ENCODE results near the gene CHST15. TPM values are rescaled to one million over a fixed set of nuclear protein-coding genes. Genes with fewer than 3 reads are reported as not detected.

The CHST15 gene
- total RNA-seq, 2 experiments from 2014 or later: not detected

DNA sequence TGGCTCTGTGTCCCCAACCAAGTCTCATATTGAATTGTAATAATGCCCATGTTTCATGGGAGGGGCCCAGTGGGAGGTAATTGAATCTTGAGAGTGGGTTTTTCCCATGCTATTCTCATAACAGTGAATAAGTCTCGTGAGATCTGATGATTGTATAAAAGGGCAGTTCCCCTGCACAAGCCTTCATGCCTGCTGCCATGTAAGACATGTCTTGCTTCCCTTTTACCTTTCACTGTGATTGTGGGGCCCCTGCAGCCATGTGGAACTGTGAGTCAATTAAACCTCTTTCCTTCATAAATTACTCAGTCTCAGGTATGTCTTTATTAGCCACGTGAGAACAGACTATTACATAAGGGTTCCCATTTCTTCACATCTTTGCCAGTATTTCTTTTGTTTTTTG, 104.7 kb downstream of the CHST15 start:
- no peak for DNase-seq
- Mint-ChIP-seq H3K27me3 (peaks cover 54% of the 10 kb centered on the region), H3K27ac (no peak overlapping the region), H3K36me3 (ENCODE audit: low read depth) (no peaks in the 10 kb centered on the region), H3K4me1 (peaks cover 1% of the 10 kb centered on the region), H3K9me3 (peaks cover under 1% of the 10 kb centered on the region), H3K4me3 (no peak overlapping the region)
- CTCF ChIA-PET: no interaction called here
- POLR2A ChIA-PET: no interaction called here

DNA sequence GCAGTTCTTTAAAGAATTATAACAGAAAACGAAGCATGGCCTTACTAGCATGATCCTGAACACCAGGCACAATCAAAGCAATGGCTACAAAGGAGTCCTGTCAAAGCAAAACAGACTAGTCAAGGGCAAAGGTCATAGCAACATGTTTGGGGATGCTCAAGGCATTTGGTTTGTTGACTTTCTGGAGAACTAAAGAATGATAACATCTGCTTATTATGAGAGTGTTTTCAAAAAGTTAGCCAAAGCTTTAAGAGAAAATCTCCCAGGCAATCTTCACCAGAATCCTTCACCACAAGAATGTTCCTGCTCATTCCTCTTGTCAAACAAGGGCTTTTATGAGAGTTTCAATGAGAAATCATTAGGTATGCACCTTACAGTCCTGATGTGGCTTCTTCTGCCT, 106.7 kb downstream of the CHST15 start:
- Mint-ChIP-seq H3K9me3 (peaks cover 2% of the 10 kb centered on the region), H3K27me3 (peaks cover 47% of the 10 kb centered on the region), H3K27ac (no peak overlapping the region), H3K36me3 (ENCODE audit: low read depth) (no peaks in the 10 kb centered on the region), H3K4me1 (no peaks in the 10 kb centered on the region), H3K4me3 (no peak overlapping the region)
- CTCF ChIA-PET: interaction anchor here (1.7 kb wide), 1 partner anchor 8 kb away, joined by 3 read pairs; no protein-coding TSS in a partner anchor
- POLR2A ChIA-PET: no interaction called here
- no peak for DNase-seq

DNA sequence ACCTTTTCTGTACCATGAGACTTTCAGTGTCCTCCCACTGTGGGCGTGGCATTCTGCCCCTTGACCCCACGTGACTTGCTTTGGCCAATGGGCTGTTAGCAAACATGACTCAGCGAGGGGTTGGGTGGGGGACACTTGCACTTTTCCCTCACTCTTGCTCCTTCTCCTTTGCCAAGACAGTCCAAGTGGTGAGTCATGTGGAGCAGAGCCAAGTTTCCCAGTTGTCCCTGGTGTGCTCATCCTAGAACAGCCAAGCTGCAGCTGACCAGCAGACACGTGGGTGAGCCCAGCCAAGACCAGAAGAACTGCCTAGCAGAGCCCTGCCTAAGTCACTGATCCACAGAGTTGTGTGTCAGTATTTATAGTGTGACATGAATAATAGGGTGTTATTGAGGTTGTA, 119.0 kb downstream of the CHST15 start:
- Mint-ChIP-seq H3K36me3 (ENCODE audit: low read depth) (no peaks in the 10 kb centered on the region), H3K4me3 (no peak overlapping the region), H3K4me1 (no peaks in the 10 kb centered on the region), H3K9me3 (no peaks in the 10 kb centered on the region), H3K27ac (no peak overlapping the region), H3K27me3 (peaks cover 69% of the 10 kb centered on the region)
- DNase-seq: no peak
- ChIA-PET CTCF (interaction anchor here (0.9 kb wide), 1 partner anchor 34 kb away, joined by 3 read pairs; no protein-coding TSS in a partner anchor), POLR2A (no interaction called here)

DNA sequence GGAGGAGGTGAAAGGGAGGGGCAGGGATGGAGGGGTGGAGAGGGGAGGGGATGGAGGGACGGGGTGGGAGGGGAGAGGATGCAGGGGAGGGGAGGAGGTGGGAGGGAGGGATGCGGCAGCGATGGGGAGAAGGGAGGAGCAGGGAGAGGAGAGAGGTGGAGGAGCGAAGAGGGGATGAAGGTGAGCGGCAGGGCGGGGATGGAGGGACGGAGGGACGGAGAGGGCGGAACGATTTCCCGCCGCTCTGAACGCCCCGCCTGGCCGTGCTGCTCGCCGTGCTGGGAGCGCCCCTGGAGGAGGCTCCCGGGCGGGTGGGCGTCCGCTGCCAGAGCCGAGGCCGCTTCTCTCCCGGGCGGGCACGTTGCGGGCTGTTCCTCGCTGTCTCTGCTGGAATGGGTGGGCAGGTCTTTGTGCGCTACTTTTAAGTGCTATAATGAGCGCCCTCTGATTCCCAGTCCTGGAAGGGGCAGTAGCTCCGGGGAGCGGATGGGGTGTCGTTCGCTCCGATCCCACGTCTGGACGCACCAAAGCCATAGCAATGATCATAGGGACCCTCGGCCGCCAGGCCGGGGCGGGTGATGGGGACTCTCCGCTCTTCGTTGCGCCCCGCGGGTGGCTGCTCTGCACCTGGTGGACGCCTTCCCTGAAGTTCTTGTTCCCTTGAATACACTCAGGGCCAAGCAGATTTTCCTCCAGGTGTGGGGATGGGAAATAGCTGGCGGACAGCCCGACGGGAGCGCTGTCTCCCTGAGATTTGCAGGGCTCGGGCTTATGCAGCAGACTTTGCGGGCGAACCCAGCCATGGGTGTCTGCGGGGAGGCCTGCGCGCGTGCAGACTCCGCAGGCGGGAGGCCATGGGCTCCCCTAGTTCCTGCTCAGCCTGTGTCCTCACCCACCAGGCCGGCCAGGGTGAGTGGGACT, 120.7 kb downstream of the CHST15 start:
- POLR2A ChIA-PET: interaction anchor here (0.7 kb wide), 1 partner anchor 219 kb away, joined by 3 read pairs; no protein-coding TSS in a partner anchor
- Mint-ChIP-seq H3K27me3 (peaks cover 70% of the 10 kb centered on the region), H3K27ac (no peak overlapping the region), H3K4me3 (no peak overlapping the region), H3K9me3 (no peaks in the 10 kb centered on the region), H3K36me3 (ENCODE audit: low read depth) (no peaks in the 10 kb centered on the region), H3K4me1 (no peaks in the 10 kb centered on the region)
- DNase-seq: no peak
- CTCF ChIA-PET: interaction anchor here (0.5 kb wide), 1 partner anchor 8 kb away, joined by 3 read pairs; no protein-coding TSS in a partner anchor

DNA sequence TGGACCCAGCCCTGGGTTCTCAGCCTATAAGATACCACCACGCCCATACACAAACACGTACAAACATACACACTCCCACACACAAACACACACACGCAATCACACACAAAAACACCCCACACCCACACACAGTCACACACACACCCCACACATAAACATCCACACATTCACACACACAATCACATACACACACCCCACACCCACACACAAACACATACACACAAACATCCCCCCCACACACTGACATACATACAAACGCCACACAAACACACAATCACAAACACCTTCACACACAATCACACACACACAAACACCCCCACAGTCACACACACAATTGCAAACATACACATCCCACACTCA, 122.5 kb downstream of the CHST15 start:
- no peak overlapping the region for H3K27ac Mint-ChIP-seq
- POLR2A ChIA-PET: no interaction called here
- H3K27me3 Mint-ChIP-seq: peaks cover 62% of the 10 kb centered on the region
- no peak for DNase-seq
- H3K36me3 Mint-ChIP-seq (ENCODE audit: low read depth): no peaks in the 10 kb centered on the region
- no peaks in the 10 kb centered on the region for H3K9me3 Mint-ChIP-seq
- CTCF ChIA-PET: no interaction called here
- H3K4me1 Mint-ChIP-seq: no peaks in the 10 kb centered on the region
- H3K4me3 Mint-ChIP-seq: no peak overlapping the region

DNA sequence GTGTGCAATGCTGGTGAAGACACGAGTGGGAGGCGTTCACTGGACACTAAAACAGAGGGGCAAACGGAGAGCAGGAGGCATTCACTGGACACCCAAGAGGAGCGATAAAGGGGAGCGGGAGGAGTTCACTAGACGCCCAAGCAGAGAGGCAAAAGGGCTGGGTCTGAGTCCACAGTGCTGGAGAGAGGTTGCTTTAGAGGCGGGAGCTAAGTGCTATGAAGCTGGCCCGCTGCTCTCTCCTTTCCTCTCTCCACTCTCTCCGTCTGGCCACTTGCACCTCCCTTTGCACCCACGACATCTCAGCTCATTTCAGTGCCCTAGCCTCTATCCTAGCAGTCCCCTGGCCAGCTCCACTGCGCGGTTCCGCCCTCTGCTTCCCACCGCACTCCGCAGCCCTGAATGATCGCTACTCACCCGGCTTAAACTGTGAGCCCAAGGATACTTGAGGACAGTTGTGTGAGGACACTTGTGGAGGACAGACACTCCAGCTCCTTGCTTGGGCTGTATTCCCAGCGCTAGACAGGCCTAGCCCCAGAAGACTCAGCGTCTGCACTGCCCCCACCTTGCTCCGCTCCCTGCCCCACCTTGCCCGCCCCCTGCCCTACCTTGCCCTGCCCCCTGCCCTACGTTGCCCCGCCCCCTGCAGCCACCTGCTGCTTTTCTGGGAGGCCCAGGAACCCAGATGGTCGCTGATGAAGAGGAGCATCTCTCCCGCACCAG, 123.0 kb downstream of the CHST15 start:
- H3K27me3 Mint-ChIP-seq: peaks cover 62% of the 10 kb centered on the region
- H3K4me1 Mint-ChIP-seq: no peaks in the 10 kb centered on the region

DNA sequence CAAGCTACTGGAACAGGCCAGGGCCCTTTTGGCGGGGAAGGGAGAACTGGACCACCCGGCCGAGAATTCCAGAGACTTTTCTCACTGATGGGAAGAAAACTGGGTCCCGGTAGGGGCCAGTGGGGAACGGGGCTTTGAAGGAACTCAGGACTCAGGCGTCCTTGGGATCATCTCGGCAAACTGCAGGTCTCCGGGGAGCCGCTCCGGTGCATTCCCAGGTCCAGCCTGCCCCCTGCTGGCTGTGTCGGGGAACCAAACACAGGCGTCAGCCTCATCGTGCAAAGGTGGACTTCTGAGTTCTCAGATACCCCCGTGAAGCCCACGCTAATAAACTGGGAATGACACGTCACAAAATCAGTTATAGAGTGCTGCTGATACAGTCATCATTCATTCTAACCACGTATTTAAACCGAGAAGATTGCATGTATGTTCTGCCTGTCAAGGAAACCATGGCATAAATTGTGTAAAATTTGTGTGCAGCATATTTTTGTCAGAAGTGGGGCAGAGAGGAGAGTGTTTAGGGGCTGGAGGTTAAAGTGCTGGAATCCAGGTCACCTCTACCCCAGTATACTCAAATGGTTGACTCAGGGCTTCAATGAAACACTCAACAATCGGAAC, 125.7 kb downstream of the CHST15 start:
- DNase-seq: peak; percentile 54
- no peaks in the 10 kb centered on the region for H3K9me3 Mint-ChIP-seq
- ChIA-PET CTCF (no interaction called here), POLR2A (no interaction called here)
- H3K4me3 Mint-ChIP-seq: no peak overlapping the region
- peaks cover 44% of the 10 kb centered on the region for H3K27me3 Mint-ChIP-seq
- H3K36me3 Mint-ChIP-seq (ENCODE audit: low read depth): no peaks in the 10 kb centered on the region
- H3K27ac Mint-ChIP-seq: no peak overlapping the region
- H3K4me1 Mint-ChIP-seq: no peaks in the 10 kb centered on the region

More for the DNA sequence above, 123.0 kb downstream of the CHST15 start:
- H3K9me3 Mint-ChIP-seq: no peaks in the 10 kb centered on the region
- no peak for DNase-seq
- no peak overlapping the region for H3K27ac Mint-ChIP-seq
- H3K4me3 Mint-ChIP-seq: no peak overlapping the region
- ChIA-PET POLR2A (no interaction called here), CTCF (no interaction called here)
- no peaks in the 10 kb centered on the region for H3K36me3 Mint-ChIP-seq (ENCODE audit: low read depth)

DNA sequence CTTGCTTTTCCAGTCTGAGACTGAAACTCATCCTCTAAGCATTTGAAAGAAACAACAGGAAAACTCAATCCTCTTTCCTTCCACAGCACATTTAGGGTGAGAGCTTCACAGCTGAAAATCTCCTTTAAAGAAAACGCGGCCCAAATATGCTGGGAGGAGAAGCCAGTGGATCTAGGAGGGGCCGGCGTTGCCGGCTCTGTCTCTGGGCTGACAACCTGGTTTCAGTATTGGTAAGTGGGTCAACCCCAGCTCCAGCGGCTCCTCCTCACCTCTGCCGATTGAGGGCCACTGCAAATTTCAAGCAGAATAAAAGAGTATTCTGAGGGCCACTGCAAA, 126.5 kb downstream of the CHST15 start:
- Mint-ChIP-seq H3K27ac (no peak overlapping the region), H3K27me3 (peaks cover 42% of the 10 kb centered on the region), H3K4me3 (no peak overlapping the region), H3K9me3 (no peaks in the 10 kb centered on the region), H3K36me3 (ENCODE audit: low read depth) (no peaks in the 10 kb centered on the region), H3K4me1 (no peaks in the 10 kb centered on the region)
- ChIA-PET POLR2A (no interaction called here), CTCF (no interaction called here)
- no peak for DNase-seq

DNA sequence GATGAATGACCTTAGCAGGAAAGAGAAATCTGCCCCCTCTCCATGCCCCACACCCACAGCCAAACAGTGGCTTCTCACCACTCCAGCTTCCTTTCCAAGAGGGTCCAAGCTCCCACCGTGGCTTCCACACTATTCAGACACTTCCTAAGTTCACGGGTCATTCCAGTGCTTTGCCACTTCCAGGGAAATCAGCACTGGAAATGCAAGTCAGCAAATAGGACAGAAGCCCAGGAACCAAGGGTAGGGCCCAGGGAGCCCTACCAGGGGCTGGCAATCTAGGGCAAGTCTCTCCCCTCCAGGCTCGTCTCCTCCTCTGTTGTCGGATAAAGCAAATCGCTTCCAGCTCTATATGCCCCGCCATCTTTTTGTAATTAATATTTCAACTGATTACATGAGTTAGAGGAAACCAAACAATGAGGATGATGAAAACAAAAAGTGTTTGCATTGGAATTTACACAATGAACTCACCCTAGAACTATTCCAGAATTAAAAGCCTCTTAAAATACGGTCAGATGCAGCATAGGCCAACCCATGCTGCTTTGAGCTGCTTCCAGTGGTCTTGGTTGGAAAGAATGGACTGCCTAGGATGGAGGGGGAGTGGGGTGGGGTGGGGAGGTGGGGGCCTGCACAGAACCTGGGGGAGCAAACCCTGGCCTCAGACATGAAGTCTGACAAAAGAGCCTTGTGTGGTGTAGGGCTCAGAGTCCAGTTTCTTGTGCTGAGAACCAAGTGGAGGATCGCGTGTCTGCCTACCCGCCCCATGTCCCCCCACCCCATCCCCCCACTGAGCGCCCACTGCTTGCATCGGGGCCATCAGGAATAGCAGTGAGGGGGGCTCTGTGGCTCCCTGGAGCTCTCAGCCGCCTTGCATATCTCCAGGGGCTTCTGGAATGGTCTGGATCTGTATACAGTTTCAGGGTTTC, 127.2 kb downstream of the CHST15 start:
- H3K27me3 Mint-ChIP-seq: peaks cover 36% of the 10 kb centered on the region
- POLR2A ChIA-PET: no interaction called here
- H3K4me1 Mint-ChIP-seq: no peaks in the 10 kb centered on the region
- DNase-seq: no peak
- CTCF ChIA-PET: interaction anchor here (0.8 kb wide), 1 partner anchor 28 kb away, joined by 5 read pairs; no protein-coding TSS in a partner anchor
- no peak overlapping the region for H3K27ac Mint-ChIP-seq
- H3K36me3 Mint-ChIP-seq (ENCODE audit: low read depth): no peaks in the 10 kb centered on the region
- no peak overlapping the region for H3K4me3 Mint-ChIP-seq
- H3K9me3 Mint-ChIP-seq: no peaks in the 10 kb centered on the region

DNA sequence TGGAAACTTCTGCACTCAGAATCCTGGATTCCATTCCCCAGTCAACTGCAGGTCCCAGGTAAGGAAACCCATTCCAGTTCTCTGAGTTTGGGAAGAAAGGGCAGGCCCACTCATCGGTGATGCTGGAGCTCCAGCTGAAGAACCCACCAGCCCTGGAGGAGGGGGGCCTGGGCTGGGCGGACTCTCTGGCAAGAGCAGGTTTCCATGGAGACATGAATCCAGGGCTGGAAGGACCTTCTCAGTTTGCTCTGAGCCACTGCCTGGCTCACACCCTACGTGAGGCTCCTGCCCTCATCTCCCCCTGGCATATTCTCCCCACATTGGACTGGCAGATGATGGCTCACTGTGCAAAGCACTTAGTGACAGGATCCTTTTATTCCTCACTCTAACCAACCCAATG, 128.4 kb downstream of the CHST15 start:
- H3K27ac Mint-ChIP-seq: no peak overlapping the region
- ChIA-PET CTCF (interaction anchor here (0.5 to 1.1 kb wide), 2 partner anchors 8 to 534 kb away, joined by 3 read pairs; no protein-coding TSS in a partner anchor), POLR2A (no interaction called here)
- H3K9me3 Mint-ChIP-seq: no peaks in the 10 kb centered on the region
- no peak for DNase-seq
- H3K36me3 Mint-ChIP-seq (ENCODE audit: low read depth): no peaks in the 10 kb centered on the region
- H3K4me1 Mint-ChIP-seq: no peaks in the 10 kb centered on the region
- no peak overlapping the region for H3K4me3 Mint-ChIP-seq
- peaks cover 25% of the 10 kb centered on the region for H3K27me3 Mint-ChIP-seq

DNA sequence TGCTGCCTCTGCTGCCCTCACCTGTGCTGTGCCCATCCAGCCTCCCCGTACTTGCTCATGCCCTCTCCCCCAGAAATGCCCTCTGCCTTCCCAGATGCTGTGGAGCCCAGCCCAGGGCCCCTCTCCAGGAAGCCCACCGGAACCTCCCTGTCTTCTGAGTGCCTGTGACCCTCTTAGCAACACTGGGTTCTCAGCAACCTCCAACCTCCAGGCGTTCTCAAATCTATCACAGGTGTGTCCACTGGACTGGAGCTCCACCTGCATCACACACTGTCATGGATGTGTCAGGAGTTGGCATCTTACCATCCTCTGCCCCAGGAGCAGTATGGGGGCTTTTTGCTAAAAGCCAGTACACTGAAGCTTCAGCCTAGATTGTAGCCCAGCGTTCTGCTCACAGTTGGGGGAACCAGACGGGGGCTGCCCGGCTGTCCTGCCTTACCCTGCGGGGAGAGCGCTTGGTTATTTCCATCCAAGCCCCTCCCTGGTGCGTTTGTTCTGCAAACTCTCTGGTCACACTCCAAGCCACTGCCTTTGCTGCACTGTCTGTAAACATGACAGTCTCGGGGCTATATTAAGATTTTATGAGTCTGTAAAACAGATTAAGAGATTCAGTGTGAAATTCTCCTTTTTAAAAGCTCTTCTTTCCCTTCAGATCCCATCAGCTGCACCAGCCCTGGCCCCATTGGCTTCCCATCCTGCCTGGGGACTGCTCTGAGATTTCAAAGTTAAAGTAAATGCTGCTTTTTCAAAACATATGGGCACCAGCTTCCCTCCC, 130.5 kb downstream of the CHST15 start:
- Mint-ChIP-seq H3K9me3 (no peaks in the 10 kb centered on the region), H3K27ac (no peak overlapping the region), H3K27me3 (peaks cover 15% of the 10 kb centered on the region), H3K4me1 (no peaks in the 10 kb centered on the region), H3K36me3 (ENCODE audit: low read depth) (no peaks in the 10 kb centered on the region), H3K4me3 (no peak overlapping the region)
- no peak for DNase-seq
- POLR2A ChIA-PET: no interaction called here
- CTCF ChIA-PET: interaction anchor here (0.6 to 0.9 kb wide), 2 partner anchors 18 to 90 kb away, joined by 3 read pairs; no protein-coding TSS in a partner anchor

DNA sequence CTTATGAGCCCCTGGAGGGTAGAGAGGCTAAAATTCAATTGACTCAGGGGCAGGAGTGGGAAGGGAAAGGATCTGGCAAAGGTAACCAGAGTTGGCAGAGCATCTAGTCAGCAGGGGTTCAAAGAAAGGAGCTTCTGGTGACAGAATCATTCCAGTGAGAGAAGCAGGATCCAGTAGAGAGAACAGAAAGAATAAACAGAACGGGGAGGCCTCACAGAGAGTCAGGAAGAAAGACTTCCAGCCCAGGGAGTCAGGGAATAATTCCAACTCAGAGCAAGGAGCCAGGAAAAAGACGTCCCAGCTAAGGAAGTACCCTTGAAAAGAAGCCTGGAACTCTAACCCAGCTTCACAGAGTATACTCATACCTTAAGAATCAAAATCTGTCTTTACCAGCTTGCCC, 135.2 kb downstream of the CHST15 start:
- ChIA-PET POLR2A (no interaction called here), CTCF (no interaction called here)
- Mint-ChIP-seq H3K9me3 (no peaks in the 10 kb centered on the region), H3K4me3 (no peak overlapping the region), H3K27ac (no peak overlapping the region), H3K27me3 (peaks cover 7% of the 10 kb centered on the region), H3K4me1 (no peaks in the 10 kb centered on the region), H3K36me3 (ENCODE audit: low read depth) (no peaks in the 10 kb centered on the region)
- no peak for DNase-seq

Measured in activated CD4-positive, alpha-beta T cell treated with anti-CD3 and anti-CD28 coated beads, Interleukin-2, amount 10 ng/mL, durations not matched to agents 7 days and 5 days (primary cell).